Gastrocnemius medialis (tissue), 4 donors: ENCODE results near the gene RPL38. TPM values are rescaled to one million over a fixed set of nuclear protein-coding genes. Genes with fewer than 3 reads are reported as not detected.
A peak's percentile ranks its signal among the peaks of the same experiment; 100 is the strongest.

Experiments used
- ATAC-seq, 2 donors: fragments of 150-250 bp; one replicate each; pipeline ENCODE4 v1.9.1; 2016
- DNase-seq, 2 donors: peaks; one replicate each; pipeline ENCODE4 v3.0.0-alpha.2; 2019
- H3K27ac ChIP-seq, 4 donors: fragments of 200-600 bp; sonication (generic); 1 replicate in 1 of 4; 2 replicates in 3 of 4; pipeline ENCODE4 v1.5.1; 2016 to 2018; ENCODE audit warnings: mild to moderate bottlenecking in 2 of 4, moderate library complexity in 1 of 4
- H3K27me3 ChIP-seq, 3 donors: fragments of 200-600 bp; sonication (generic) in 2 of 3; 1 replicate in 1 of 3; 2 replicates in 2 of 3; pipeline versions ENCODE4 v1.5.1 to v1.6.0; 2016 to 2019; ENCODE audit warnings: mild to moderate bottlenecking in 1 of 3, moderate library complexity in 1 of 3
- H3K36me3 ChIP-seq, 2 donors: fragments of 200-600 bp; sonication (generic) in 1 of 2; one replicate each; pipeline ENCODE4 v1.5.1; 2017 to 2018
- H3K4me1 ChIP-seq, 2 donors: fragments of 200-600 bp; sonication (generic) in 1 of 2; one replicate each; pipeline ENCODE4 v1.5.1; 2016 to 2017; ENCODE audit warnings: mild to moderate bottlenecking in 2 of 2
- H3K4me3 ChIP-seq, 4 donors: fragments of 200-600 bp; sonication (generic) in 3 of 4; 1 replicate in 1 of 4; 2 replicates in 3 of 4; pipeline ENCODE4 v1.5.1; 2016 to 2019; ENCODE audit warnings: mild to moderate bottlenecking in 2 of 4
- H3K9me3 ChIP-seq, 3 donors: fragments of 200-600 bp; sonication (generic) in 2 of 3; 1 replicate in 1 of 3; 2 replicates in 2 of 3; pipeline ENCODE4 v1.5.1; 2016 to 2019
- POLR2A ChIP-seq, 2 donors: fragments of 450-650 bp; IDR thresholded peaks; one replicate each; pipeline ENCODE4 v1.6.1; 2017; ENCODE audit warnings: antibody characterized with exemption in 2 of 2, mild to moderate bottlenecking in 2 of 2, moderate library complexity in 2 of 2
- in situ Hi-C, 4 donors: fragments of 200-750 bp; cut with MboI; loops; one replicate each; pipeline versions ENCODE4 v1.15.0 to v1.8.0; 2017; ENCODE audit warnings: low sequenced_read_pairs in 4 of 4
- intact Hi-C: fragments of 100-400 bp; cut with DNase I; formaldehyde crosslinking; loops from one replicate; pipeline ENCODE4 v1.15.1; 2023; ENCODE audit warnings: low total_unique reads
- total RNA-seq, 4 donors: library from RNA; depleted of rRNA; stranded (reverse); fragments of >200 nt; gene quantifications; one replicate each; pipeline versions ENCODE4 v1.1.0 to v1.2.3, GENCODE V29; 2016
- TF ChIP-seq, protein P1 (sequence below), 5 experiments: fragments of 450-650 bp in 3 of 5; fragments of 200-600 bp in 2 of 5; sonication (generic) in 2 of 5; IDR thresholded peaks in 4 of 5; conservative IDR thresholded peaks in 1 of 5; 1 replicate in 4 of 5; 2 replicates in 1 of 5; pipeline ENCODE4 v1.5.1; 2016 to 2019; ENCODE audit warnings: antibody characterized with exemption in 5 of 5, mild to moderate bottlenecking in 3 of 5, moderate library complexity in 3 of 5

RPL38 gene
- 100 to 1,000 TPM; 346 to 472 (median 443) TPM for total RNA-seq

DNA sequence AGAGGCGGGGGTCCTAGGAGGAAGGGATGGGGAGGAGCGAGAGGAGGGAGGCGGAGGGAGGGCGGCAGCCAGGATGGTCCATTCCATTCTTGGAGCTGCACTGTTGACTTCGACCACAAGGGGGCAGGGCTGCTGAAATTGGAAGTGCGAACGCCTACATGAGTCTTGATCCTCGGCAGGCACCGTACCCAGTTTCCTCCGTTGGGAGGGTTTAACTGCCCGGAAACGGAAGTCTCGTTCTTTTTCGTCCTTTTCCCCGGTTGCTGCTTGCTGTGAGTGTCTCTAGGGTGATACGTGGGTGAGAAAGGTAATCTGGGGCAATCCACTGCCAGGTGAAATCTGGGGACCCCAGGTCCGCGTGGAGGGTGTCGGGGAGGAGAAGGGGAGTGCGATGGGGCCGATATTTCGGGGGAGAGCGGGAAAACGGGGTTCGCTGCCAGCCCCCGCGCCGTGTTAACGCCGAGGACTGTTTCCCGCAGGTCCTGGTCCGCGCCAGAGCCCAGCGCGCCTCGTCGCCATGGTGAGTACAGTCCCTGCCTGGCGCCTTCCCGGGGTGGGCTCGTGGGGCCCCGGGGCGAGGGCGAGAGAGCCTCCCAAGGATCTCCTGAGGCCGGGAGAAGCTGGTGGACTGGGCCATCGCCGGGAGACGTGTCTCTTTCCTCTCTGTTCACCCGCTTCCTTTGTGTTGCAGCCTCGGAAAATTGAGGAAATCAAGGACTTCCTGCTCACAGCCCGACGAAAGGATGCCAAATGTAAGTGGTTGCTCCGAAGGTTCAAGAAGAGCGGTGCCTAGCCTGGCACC lies at the start of gene RPL38:
Gene RPL38 (plus strand): TSS at position 240 of the 802 bp plus-strand sequence. CDS start 278 bp downstream, at position 518.
- TF ChIP-seq POLR2A (IDR thresholded peaks at IDR 0.05), result peak; percentile 90 to 93
- TF ChIP-seq, protein P1, sequence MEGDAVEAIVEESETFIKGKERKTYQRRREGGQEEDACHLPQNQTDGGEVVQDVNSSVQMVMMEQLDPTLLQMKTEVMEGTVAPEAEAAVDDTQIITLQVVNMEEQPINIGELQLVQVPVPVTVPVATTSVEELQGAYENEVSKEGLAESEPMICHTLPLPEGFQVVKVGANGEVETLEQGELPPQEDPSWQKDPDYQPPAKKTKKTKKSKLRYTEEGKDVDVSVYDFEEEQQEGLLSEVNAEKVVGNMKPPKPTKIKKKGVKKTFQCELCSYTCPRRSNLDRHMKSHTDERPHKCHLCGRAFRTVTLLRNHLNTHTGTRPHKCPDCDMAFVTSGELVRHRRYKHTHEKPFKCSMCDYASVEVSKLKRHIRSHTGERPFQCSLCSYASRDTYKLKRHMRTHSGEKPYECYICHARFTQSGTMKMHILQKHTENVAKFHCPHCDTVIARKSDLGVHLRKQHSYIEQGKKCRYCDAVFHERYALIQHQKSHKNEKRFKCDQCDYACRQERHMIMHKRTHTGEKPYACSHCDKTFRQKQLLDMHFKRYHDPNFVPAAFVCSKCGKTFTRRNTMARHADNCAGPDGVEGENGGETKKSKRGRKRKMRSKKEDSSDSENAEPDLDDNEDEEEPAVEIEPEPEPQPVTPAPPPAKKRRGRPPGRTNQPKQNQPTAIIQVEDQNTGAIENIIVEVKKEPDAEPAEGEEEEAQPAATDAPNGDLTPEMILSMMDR (IDR thresholded peaks at IDR 0.05 in 4 of 5, conservative IDR thresholded peaks at IDR 0.05 in 1 of 5), result peak; percentile 93 to 98 (median 96)
- H3K9me3 ChIP-seq, result no peaks in the 10 kb centered on the region
- H3K27ac ChIP-seq, result peak within 1 kb of the TSS; percentile 87 to 89 (median 88)
- intact Hi-C loops (loop anchor here (1.0 kb wide), 1 partner anchor 10 kb away; the partner anchor contains the start of gene TTYH2), in situ Hi-C loops (loop anchor here in 3 of 4 donors (10.0 to 25.0 kb wide), 3 partner anchors 159 to 284 kb away; partner anchors contain the start of genes BTBD17 (in 3 of the 3) and GPR142 (in 3 of the 3))
- peak; percentile 94 to 95 for DNase-seq
- H3K4me3 ChIP-seq, result peak within 1 kb of the TSS; percentile 80 to 93 (median 87)
- peaks cover 0 to 13% (median 0%) of the 10 kb centered on the region in 3 donors for H3K27me3 ChIP-seq
- ATAC-seq, result peak; percentile 92 to 96
- H3K36me3 ChIP-seq, result peaks cover 0 to 37% of the 10 kb centered on the region in 2 donors
- H3K4me1 ChIP-seq, result peaks cover 28 to 40% of the 10 kb centered on the region in 2 donors

DNA sequence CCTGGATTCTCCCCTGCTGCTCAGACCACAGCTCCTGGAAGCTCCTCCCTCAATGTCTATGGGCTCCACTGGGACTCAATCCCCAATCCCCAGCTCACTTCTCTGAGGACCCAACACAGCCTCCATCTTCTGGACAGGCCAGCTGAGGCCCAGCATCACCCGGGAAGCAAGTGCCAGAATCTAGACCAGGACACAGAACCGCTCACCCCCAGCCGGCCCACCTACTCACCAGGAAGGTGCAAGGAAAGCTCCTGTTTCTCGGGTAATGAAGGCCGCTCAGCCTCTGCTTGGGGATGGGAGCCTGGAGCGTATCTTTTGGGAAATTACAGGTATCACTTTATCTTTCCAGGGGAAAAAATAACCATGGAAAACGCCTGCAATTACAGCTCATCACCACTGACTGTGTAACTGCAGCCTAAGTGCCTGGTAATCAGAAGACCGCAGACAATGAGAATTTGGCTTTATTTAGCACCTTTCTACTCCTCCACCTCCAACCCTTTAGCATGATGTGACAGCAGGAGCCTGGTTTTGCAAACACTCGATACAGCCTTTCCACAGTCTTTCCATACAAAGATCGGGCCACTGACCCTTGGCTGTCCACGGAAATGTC lies 49.6 kb upstream of the RPL38 start:
- no peaks in the 10 kb centered on the region for H3K27me3 ChIP-seq
- no peaks in the 10 kb centered on the region for H3K9me3 ChIP-seq
- ATAC-seq, result no peak
- H3K36me3 ChIP-seq, result no peaks in the 10 kb centered on the region
- H3K4me3 ChIP-seq, result no peak overlapping the region
- no peak overlapping the region for H3K27ac ChIP-seq
- in situ Hi-C loops (loop anchor here in 1 of 4 donors (25.0 kb wide), 1 partner anchor 717 kb away; no protein-coding TSS in a partner anchor), intact Hi-C loops (no loop called here)
- no peaks in the 10 kb centered on the region for H3K4me1 ChIP-seq
- no peak for DNase-seq
- TF ChIP-seq, protein P1 (IDR thresholded peaks at IDR 0.05 in 4 of 5, conservative IDR thresholded peaks at IDR 0.05 in 1 of 5), result no peak
- no peak for TF ChIP-seq POLR2A (IDR thresholded peaks at IDR 0.05)

DNA sequence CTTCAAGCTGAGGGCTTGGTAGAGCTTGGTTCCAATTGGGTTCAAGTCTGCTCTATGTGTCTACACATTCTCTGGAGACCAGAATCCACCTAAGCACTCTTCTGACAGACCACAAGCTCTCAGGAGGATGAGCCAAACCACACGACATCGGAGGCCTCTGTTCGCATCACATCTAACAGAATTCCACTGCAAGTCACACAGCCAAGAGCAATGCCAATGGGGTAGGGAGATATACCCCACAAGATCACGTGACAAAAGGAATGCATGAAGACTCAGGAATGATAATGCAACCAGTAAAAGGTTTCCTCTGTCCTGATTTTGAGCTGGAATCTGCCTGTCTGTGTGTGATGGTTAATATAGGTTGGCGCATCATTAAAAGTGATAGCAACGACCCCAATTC lies 46.6 kb upstream of the RPL38 start:
- intact Hi-C loops, result no loop called here
- Histone ChIP-seq H3K36me3 (no peaks in the 10 kb centered on the region), H3K4me3 (no peak overlapping the region), H3K27ac (no peak overlapping the region), H3K9me3 (no peaks in the 10 kb centered on the region), H3K27me3 (peaks cover 0 to 5% (median 0%) of the 10 kb centered on the region in 3 donors), H3K4me1 (no peaks in the 10 kb centered on the region)
- in situ Hi-C loops, result loop anchor here in 1 of 4 donors (25.0 kb wide), 1 partner anchor 720 kb away; no protein-coding TSS in a partner anchor
- no peak for ATAC-seq
- TF ChIP-seq, protein P1 (IDR thresholded peaks at IDR 0.05 in 4 of 5, conservative IDR thresholded peaks at IDR 0.05 in 1 of 5), result no peak
- no peak for TF ChIP-seq POLR2A (IDR thresholded peaks at IDR 0.05)
- DNase-seq, result no peak

DNA sequence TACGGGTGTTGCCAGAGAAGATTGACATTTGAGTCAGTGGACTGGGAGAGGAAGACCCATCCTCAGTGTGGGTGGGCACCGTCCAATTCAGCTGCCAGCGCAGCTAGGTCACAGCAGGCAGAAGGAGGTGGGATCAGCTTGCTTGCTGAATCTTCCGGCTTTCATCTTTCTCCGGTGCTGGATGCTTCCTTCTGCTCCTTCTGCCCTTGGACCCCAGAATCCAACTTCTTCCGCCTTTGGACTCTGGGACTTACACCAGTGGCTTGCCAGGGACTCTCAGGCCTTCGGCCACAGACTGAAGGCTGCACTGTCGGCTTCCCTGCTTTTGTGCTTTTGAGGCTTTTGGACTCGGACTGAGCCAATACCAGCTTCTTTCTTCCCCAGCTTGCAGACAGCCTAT lies 46.1 kb upstream of the RPL38 start:
- ATAC-seq (no peak), DNase-seq (no peak)
- Histone ChIP-seq H3K4me3 (no peak overlapping the region), H3K9me3 (no peaks in the 10 kb centered on the region), H3K36me3 (no peaks in the 10 kb centered on the region), H3K27ac (no peak overlapping the region), H3K27me3 (peaks cover 0 to 5% (median 0%) of the 10 kb centered on the region in 3 donors), H3K4me1 (no peaks in the 10 kb centered on the region)
- TF ChIP-seq, protein P1 (IDR thresholded peaks at IDR 0.05 in 4 of 5, conservative IDR thresholded peaks at IDR 0.05 in 1 of 5), result no peak
- TF ChIP-seq POLR2A (IDR thresholded peaks at IDR 0.05), result no peak
- intact Hi-C loops, result no loop called here
- in situ Hi-C loops, result loop anchor here in 1 of 4 donors (25.0 kb wide), 1 partner anchor 720 kb away; no protein-coding TSS in a partner anchor
